ENCODE measurements around the gene EYA2. TPM values are rescaled to one million over a fixed set of nuclear protein-coding genes. Genes with fewer than 3 reads are reported as not detected.

EYA2 gene
- total and polyA plus RNA-seq, 4 donors, result 0.17 to 0.54 (median 0.23) TPM; not detected in 1

- Histone ChIP-seq H3K36me3 (ENCODE audit: control insufficient read depth in 4 of 4, insufficient read depth in 3 of 4, low read depth in 1 of 4, low read length in 3 of 4) (no peaks in the 10 kb centered on the region), H3K9ac (ENCODE audit: low read depth in 1 of 2, low read length in 2 of 2) (no peak overlapping the region), H3K9me3 (ENCODE audit: control insufficient read depth in 4 of 4, low read length in 3 of 4) (peaks cover 0 to 2% (median 0%) of the 10 kb centered on the region in 4 donors), H3K4me3 (ENCODE audit: low read depth in 1 of 3, low read length in 3 of 3) (no peak overlapping the region), H3K27me3 (ENCODE audit: control insufficient read depth in 4 of 4, insufficient read depth in 4 of 4, low read length in 3 of 4) (no peaks in the 10 kb centered on the region), H3K27ac (ENCODE audit: low read depth in 1 of 2, low read length in 2 of 2) (no peak overlapping the region), H3K4me1 (ENCODE audit: control insufficient read depth in 4 of 4, insufficient read depth in 4 of 4, low read length in 3 of 4) (peaks cover 0 to 3% (median 1%) of the 10 kb centered on the region in 4 donors)
- no peak for DNase-seq (ENCODE audit: low spot score)
- TF ChIP-seq CTCF (IDR thresholded peaks at IDR 0.05; ENCODE audit: low read depth, low read length, missing input control) (no peak), NR2F2 (IDR thresholded peaks at IDR 0.05) (no peak), RXRA (IDR thresholded peaks at IDR 0.05) (no peak), REST (IDR thresholded peaks at IDR 0.05) (no peak), YY1 (IDR thresholded peaks at IDR 0.05) (no peak), SP1 (IDR thresholded peaks at IDR 0.05) (no peak), JUND (IDR thresholded peaks at IDR 0.05) (no peak), ZBTB33 (IDR thresholded peaks at IDR 0.05) (no peak), MAX (IDR thresholded peaks at IDR 0.05) (no peak), TAF1 (conservative IDR thresholded peaks at IDR 0.05) (no peak)
- whole genome bisulfite sequencing, result 86% methylated on average over 13 of the region's 13 CpGs
Observed at GRCh38 chr20:46959081-46959692, 64.5 kb downstream of the EYA2 start.

GRCh38 chr20:46959821-46960220 is 65.2 kb downstream of the EYA2 start:
- Histone ChIP-seq H3K4me1 (ENCODE audit: control insufficient read depth in 4 of 4, insufficient read depth in 4 of 4, low read length in 3 of 4) (peaks cover 0 to 7% (median 2%) of the 10 kb centered on the region in 4 donors), H3K9me3 (ENCODE audit: control insufficient read depth in 4 of 4, low read length in 3 of 4) (peaks cover 0 to 2% (median 0%) of the 10 kb centered on the region in 4 donors), H3K27me3 (ENCODE audit: control insufficient read depth in 4 of 4, insufficient read depth in 4 of 4, low read length in 3 of 4) (no peaks in the 10 kb centered on the region), H3K4me3 (ENCODE audit: low read depth in 1 of 3, low read length in 3 of 3) (no peak overlapping the region), H3K27ac (ENCODE audit: low read depth in 1 of 2, low read length in 2 of 2) (no peak overlapping the region), H3K9ac (ENCODE audit: low read depth in 1 of 2, low read length in 2 of 2) (no peak overlapping the region), H3K36me3 (ENCODE audit: control insufficient read depth in 4 of 4, insufficient read depth in 3 of 4, low read depth in 1 of 4, low read length in 3 of 4) (no peaks in the 10 kb centered on the region)
- DNase-seq (ENCODE audit: low spot score), result no peak
- 85% methylated on average over 9 of the region's 9 CpGs for WGBS
- TF ChIP-seq JUND (IDR thresholded peaks at IDR 0.05), result no peak
- TF ChIP-seq ATF3 (IDR thresholded peaks at IDR 0.05), result no peak
- TF ChIP-seq TAF1 (conservative IDR thresholded peaks at IDR 0.05), result no peak
- TF ChIP-seq SP1 (IDR thresholded peaks at IDR 0.05), result no peak
- no peak for TF ChIP-seq NR2F2 (IDR thresholded peaks at IDR 0.05)
- no peak for TF ChIP-seq REST (IDR thresholded peaks at IDR 0.05)
- no peak for TF ChIP-seq EGR1 (IDR thresholded peaks at IDR 0.05; ENCODE audit: low read depth in 2 of 2)
- TF ChIP-seq YY1 (IDR thresholded peaks at IDR 0.05), result no peak
